ENCODE results near the gene ENOX1.

ENOX1 gene

DNA sequence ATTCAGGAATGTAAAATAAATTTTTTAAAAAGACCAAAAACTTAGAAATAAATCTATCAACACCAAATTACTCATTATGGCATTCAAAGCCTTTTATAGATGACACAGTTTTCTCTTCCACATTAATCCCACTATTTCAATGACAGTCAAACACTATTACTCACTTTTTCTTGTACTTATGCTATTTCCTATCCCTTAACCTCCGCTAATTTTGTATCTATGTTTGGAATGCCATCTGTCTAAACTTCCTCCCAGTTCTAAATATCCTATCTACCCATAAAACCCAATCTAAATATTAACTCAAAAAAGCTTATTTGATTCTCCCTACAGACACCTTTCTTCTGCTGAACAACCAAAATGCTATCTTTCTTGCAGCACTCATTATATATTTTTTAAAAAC is 203.5 kb downstream of the ENOX1 start:
- no peak overlapping the region for H3K4me3 ChIP-seq (replicated peaks; ENCODE audit: low read depth, low read length)
- TF ChIP-seq, protein P1, sequence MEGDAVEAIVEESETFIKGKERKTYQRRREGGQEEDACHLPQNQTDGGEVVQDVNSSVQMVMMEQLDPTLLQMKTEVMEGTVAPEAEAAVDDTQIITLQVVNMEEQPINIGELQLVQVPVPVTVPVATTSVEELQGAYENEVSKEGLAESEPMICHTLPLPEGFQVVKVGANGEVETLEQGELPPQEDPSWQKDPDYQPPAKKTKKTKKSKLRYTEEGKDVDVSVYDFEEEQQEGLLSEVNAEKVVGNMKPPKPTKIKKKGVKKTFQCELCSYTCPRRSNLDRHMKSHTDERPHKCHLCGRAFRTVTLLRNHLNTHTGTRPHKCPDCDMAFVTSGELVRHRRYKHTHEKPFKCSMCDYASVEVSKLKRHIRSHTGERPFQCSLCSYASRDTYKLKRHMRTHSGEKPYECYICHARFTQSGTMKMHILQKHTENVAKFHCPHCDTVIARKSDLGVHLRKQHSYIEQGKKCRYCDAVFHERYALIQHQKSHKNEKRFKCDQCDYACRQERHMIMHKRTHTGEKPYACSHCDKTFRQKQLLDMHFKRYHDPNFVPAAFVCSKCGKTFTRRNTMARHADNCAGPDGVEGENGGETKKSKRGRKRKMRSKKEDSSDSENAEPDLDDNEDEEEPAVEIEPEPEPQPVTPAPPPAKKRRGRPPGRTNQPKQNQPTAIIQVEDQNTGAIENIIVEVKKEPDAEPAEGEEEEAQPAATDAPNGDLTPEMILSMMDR (IDR thresholded peaks at IDR 0.05; ENCODE audit: low read length, missing control alignments) = no peak
- DNase-seq (ENCODE audit: low read depth) = no peak

DNA sequence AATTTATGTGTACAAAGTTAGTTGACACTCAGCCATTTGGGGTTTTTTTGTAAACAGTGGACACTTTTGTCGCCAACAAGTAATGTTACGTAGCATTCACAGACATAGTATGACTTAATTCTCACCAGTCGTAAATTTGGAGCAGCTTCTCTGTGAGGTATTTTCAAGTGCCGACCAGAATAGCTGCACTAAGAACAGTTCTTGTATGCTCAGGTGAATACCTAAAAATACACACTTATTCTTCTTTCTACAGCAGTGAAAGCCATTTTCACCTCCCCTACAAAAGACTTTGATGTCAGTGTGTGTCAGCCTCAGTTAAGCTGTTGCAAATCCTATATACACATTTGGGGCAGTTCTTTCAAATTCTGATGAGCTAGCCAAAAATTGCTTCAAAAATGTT is 206.5 kb downstream of the ENOX1 start:
- TF ChIP-seq, protein P1 (IDR thresholded peaks at IDR 0.05; ENCODE audit: low read length, missing control alignments) = no peak
- DNase-seq (ENCODE audit: low read depth) = no peak
- H3K4me3 ChIP-seq (replicated peaks; ENCODE audit: low read depth, low read length) = no peak overlapping the region

- no peak for DNase-seq (ENCODE audit: low read depth)
- H3K4me3 ChIP-seq (replicated peaks; ENCODE audit: low read depth, low read length) = no peak overlapping the region
- TF ChIP-seq, protein P1 (IDR thresholded peaks at IDR 0.05; ENCODE audit: low read length, missing control alignments) = no peak
Measured at GRCh38 chr13:43579321-43579720, 207.5 kb downstream of the ENOX1 start.

GRCh38 chr13:43574605-43575004 is 212.2 kb downstream of the ENOX1 start:
- DNase-seq (ENCODE audit: low read depth) = no peak
- no peak overlapping the region for H3K4me3 ChIP-seq (replicated peaks; ENCODE audit: low read depth, low read length)
- TF ChIP-seq, protein P1 (IDR thresholded peaks at IDR 0.05; ENCODE audit: low read length, missing control alignments) = no peak

DNA sequence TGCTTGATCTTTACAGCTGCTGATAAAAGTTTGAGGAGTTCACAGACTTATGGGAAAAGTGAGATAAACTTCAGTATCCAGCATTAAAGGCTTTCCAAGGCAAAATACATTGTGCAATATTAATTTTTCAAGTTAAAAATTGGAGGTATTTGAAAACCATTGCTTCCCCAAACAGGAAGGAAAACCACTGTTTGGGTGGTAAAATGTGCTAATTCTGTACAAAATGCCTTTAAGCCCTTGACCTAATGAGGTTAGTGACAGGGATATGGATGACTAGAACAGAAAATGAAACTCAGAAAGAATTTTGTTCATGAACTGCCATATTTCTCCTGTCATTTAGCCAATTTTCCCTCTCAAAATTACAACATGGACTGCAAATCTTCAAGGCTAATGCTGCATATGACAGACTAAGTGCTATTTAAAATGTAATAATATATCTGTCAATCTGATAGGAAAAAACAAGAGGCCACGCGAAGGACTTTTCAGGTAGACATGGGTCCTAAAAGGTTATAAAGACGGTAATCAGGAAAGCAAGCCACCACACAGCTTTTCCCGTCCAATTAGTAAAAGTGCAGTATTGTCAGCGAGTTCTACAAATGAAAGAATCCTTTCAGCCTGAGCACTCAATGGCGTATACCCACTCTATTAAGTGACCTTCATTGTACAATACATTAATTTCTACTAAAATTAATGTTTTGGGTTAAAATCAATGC is 212.8 kb downstream of the ENOX1 start:
- TF ChIP-seq, protein P1 (IDR thresholded peaks at IDR 0.05; ENCODE audit: low read length, missing control alignments) = no peak
- peak; percentile 31 for DNase-seq (ENCODE audit: low read depth)
- no peak overlapping the region for H3K4me3 ChIP-seq (replicated peaks; ENCODE audit: low read depth, low read length)

GRCh38 chr13:43573361-43573740 is 213.4 kb downstream of the ENOX1 start:
- peak; percentile 48 for DNase-seq (ENCODE audit: low read depth)
- TF ChIP-seq, protein P1 (IDR thresholded peaks at IDR 0.05; ENCODE audit: low read length, missing control alignments) = no peak
- H3K4me3 ChIP-seq (replicated peaks; ENCODE audit: low read depth, low read length) = no peak overlapping the region
